Sigmoid colon (tissue), 7 donors: ENCODE results near the gene PIP5K1C. TPM values are rescaled to one million over a fixed set of nuclear protein-coding genes. Genes with fewer than 3 reads are reported as not detected.
A peak's percentile ranks its signal among the peaks of the same experiment; 100 is the strongest.

Source experiments
- DNase-seq: peaks from one replicate; pipeline ENCODE4 v3.0.0-alpha.2; 2019
- H3K27ac ChIP-seq, 4 donors: fragments of 200-600 bp; sonication (generic); one replicate each; pipeline ENCODE4 v1.5.1; 2016 to 2019; ENCODE audit warnings: mild to moderate bottlenecking in 1 of 4
- H3K27me3 ChIP-seq, 3 donors: fragments of 200-600 bp; sonication (generic); one replicate each; pipeline ENCODE4 v1.5.1; 2019; ENCODE audit warnings: mild to moderate bottlenecking in 1 of 3
- H3K36me3 ChIP-seq, 4 donors: fragments of 200-600 bp; sonication (generic); one replicate each; pipeline ENCODE4 v1.5.1; 2016 to 2019
- H3K4me1 ChIP-seq, 4 donors: fragments of 200-600 bp; sonication (generic); one replicate each; pipeline ENCODE4 v1.5.1; 2017 to 2019
- H3K4me3 ChIP-seq, 4 donors: fragments of 200-600 bp; sonication (generic); one replicate each; pipeline ENCODE4 v1.5.1; 2017 to 2019; ENCODE audit warnings: mild to moderate bottlenecking in 2 of 4, moderate library complexity in 1 of 4
- H3K9me3 ChIP-seq, 4 donors: fragments of 200-600 bp in 3 of 4; sonication (generic) in 3 of 4; one replicate each; pipeline versions ENCODE4 v1.5.1 to v1.6.1; 2013 to 2019
- CTCF ChIP-seq, 4 experiments: fragments of 450-650 bp in 3 of 4; fragments of 200-600 bp in 1 of 4; IDR thresholded peaks; one replicate each; pipeline ENCODE4 v1.5.1; 2016 to 2019; ENCODE audit warnings: antibody characterized with exemption in 4 of 4, mild to moderate bottlenecking in 3 of 4, moderate library complexity in 2 of 4
- EP300 ChIP-seq, 4 donors: sonication (generic); formaldehyde crosslinking; IDR thresholded peaks; one replicate each; pipeline ENCODE4 v1.6.1; 2017; ENCODE audit warnings: antibody characterized with exemption in 4 of 4
- POLR2A ChIP-seq, 2 donors: fragments of 450-650 bp; IDR thresholded peaks; one replicate each; pipeline ENCODE4 v1.6.1; 2016; ENCODE audit warnings: antibody characterized with exemption in 2 of 2, mild to moderate bottlenecking in 2 of 2, moderate library complexity in 2 of 2
- POLR2AphosphoS5 ChIP-seq, 4 donors: sonication (generic); formaldehyde crosslinking; IDR thresholded peaks; one replicate each; pipeline ENCODE4 v1.6.1; 2017; ENCODE audit warnings: antibody characterized with exemption in 4 of 4
- WGBS, 2 donors: extraction: QIAGEN DNeasy Blood & Tissue Kit; methylation state at CpG; one replicate each; pipeline ENCODE4 v1.1.7; 2013; 5-methylcytosine and 5-hydroxymethylcytosine counted together
- intact Hi-C: fragments of 100-400 bp; cut with DNase I; formaldehyde crosslinking; loops from one replicate; pipeline ENCODE4 v1.15.1; 2023
- polyA plus RNA-seq, 3 donors: library from polyadenylated mRNA; stranded (reverse); fragments of 200-250 nt; gene quantifications; one replicate each; pipeline ENCODE4 v1.2.3, GENCODE V29; 2013
- total RNA-seq, 4 donors: library from RNA; depleted of rRNA; stranded (reverse); fragments of >200 nt; gene quantifications; one replicate each; pipeline ENCODE4 v1.1.0, GENCODE V29; 2016
- donor health status: healthy with polysubstance abuse.
- donor health status: Bipolar disorder and iron deficiency.
- donor health status: healthy.

PIP5K1C gene
- total and polyA plus RNA-seq, 7 donors = 7.8 to 68.7 (median 27.8) TPM

GRCh38 chr19:3691372-3691716 lies 8.9 kb downstream of the PIP5K1C start:
- TF ChIP-seq POLR2AphosphoS5 (IDR thresholded peaks at IDR 0.05) (no peak), CTCF (IDR thresholded peaks at IDR 0.05) (no peak), EP300 (IDR thresholded peaks at IDR 0.05) (no peak), POLR2A (IDR thresholded peaks at IDR 0.05) (no peak)
- H3K4me3 ChIP-seq = no peak overlapping the region
- WGBS, 2 donors = 82 to 91% methylated on average over 16 of the region's 16 CpGs
- H3K36me3 ChIP-seq = peaks cover 0 to 11% (median 0%) of the 10 kb centered on the region in 4 donors
- peaks cover 0 to 71% (median 63%) of the 10 kb centered on the region in 4 donors for H3K4me1 ChIP-seq
- H3K9me3 ChIP-seq = no peaks in the 10 kb centered on the region
- H3K27me3 ChIP-seq = no peaks in the 10 kb centered on the region
- intact Hi-C loops = loop anchor here (10.0 kb wide), 1 partner anchor 273 kb away; no protein-coding TSS in a partner anchor
- DNase-seq = no peak
- H3K27ac ChIP-seq = peak overlapping the region in 3 of 4 donors; percentile 84 to 97 (median 88)

GRCh38 chr19:3690551-3691371 lies 9.5 kb downstream of the PIP5K1C start:
- H3K27me3 ChIP-seq = no peaks in the 10 kb centered on the region
- peaks cover 0 to 77% (median 67%) of the 10 kb centered on the region in 4 donors for H3K4me1 ChIP-seq
- peaks cover 0 to 11% (median 0%) of the 10 kb centered on the region in 4 donors for H3K36me3 ChIP-seq
- TF ChIP-seq POLR2AphosphoS5 (IDR thresholded peaks at IDR 0.05) (no peak), POLR2A (IDR thresholded peaks at IDR 0.05) (no peak), EP300 (IDR thresholded peaks at IDR 0.05) (no peak), CTCF (IDR thresholded peaks at IDR 0.05) (no peak)
- WGBS, 2 donors = 90 to 93% methylated on average over 31 of the region's 31 CpGs
- no peak overlapping the region for H3K4me3 ChIP-seq
- no peaks in the 10 kb centered on the region for H3K9me3 ChIP-seq
- intact Hi-C loops = loop anchor here (10.0 kb wide), 1 partner anchor 274 kb away; no protein-coding TSS in a partner anchor
- peak overlapping the region in 3 of 4 donors; percentile 76 to 97 (median 84) for H3K27ac ChIP-seq
- no peak for DNase-seq

- Histone ChIP-seq H3K4me3 (peak overlapping the region in 2 of 4 donors; percentile 10 to 11), H3K27me3 (no peaks in the 10 kb centered on the region), H3K27ac (peak overlapping the region; percentile 55 to 97 (median 76)), H3K36me3 (peaks cover 0 to 12% (median 6%) of the 10 kb centered on the region in 4 donors), H3K9me3 (peaks cover 0 to 2% (median 0%) of the 10 kb centered on the region in 4 donors), H3K4me1 (peaks cover 2 to 68% (median 65%) of the 10 kb centered on the region in 4 donors)
- intact Hi-C loops = no loop called here
- WGBS, 2 donors = 22 to 23% methylated on average over 55 of the region's 55 CpGs
- TF ChIP-seq POLR2A (IDR thresholded peaks at IDR 0.05) (no peak), EP300 (IDR thresholded peaks at IDR 0.05) (no peak), CTCF (IDR thresholded peaks at IDR 0.05) (no peak), POLR2AphosphoS5 (IDR thresholded peaks at IDR 0.05) (no peak)
- no peak for DNase-seq
Measured at GRCh38 chr19:3687774-3688706, 12.2 kb downstream of the PIP5K1C start.

- Histone ChIP-seq H3K9me3 (peaks cover 0 to 2% (median 0%) of the 10 kb centered on the region in 4 donors), H3K27ac (peak overlapping the region in 3 of 4 donors; percentile 75 to 97 (median 76)), H3K4me3 (no peak overlapping the region), H3K27me3 (no peaks in the 10 kb centered on the region), H3K36me3 (peaks cover 0 to 12% (median 6%) of the 10 kb centered on the region in 4 donors), H3K4me1 (peaks cover 2 to 68% (median 65%) of the 10 kb centered on the region in 4 donors)
- 56 to 66% methylated on average over 12 of the region's 12 CpGs for WGBS, 2 donors
- TF ChIP-seq CTCF (IDR thresholded peaks at IDR 0.05) (no peak), EP300 (IDR thresholded peaks at IDR 0.05) (no peak), POLR2A (IDR thresholded peaks at IDR 0.05) (no peak), POLR2AphosphoS5 (IDR thresholded peaks at IDR 0.05) (no peak)
- intact Hi-C loops = no loop called here
- no peak for DNase-seq
Measured at GRCh38 chr19:3687393-3687773, 12.9 kb downstream of the PIP5K1C start.
